DOHH2 (cell line): ENCODE results near the gene SLC9A7.

Experiments
- EZH2phosphoT487 ChIP-seq: fragments of 200-600 bp; sonication (generic); IDR thresholded peaks from 2 replicates; pipeline ENCODE4 v1.6.1; 2017; ENCODE audit warnings: borderline replicate concordance, mild to moderate bottlenecking, antibody characterized with exemption, low read length, moderate library complexity, mixed read lengths
- TF ChIP-seq, protein P1 (sequence below): fragments of 200-600 bp; sonication (generic); IDR thresholded peaks from one replicate; pipeline ENCODE4 v1.5.1; 2014; ENCODE audit warnings: antibody characterized with exemption, mild to moderate bottlenecking, low read depth, low read length; ENCODE audit not compliant: poor library complexity, severe bottlenecking

DNA sequence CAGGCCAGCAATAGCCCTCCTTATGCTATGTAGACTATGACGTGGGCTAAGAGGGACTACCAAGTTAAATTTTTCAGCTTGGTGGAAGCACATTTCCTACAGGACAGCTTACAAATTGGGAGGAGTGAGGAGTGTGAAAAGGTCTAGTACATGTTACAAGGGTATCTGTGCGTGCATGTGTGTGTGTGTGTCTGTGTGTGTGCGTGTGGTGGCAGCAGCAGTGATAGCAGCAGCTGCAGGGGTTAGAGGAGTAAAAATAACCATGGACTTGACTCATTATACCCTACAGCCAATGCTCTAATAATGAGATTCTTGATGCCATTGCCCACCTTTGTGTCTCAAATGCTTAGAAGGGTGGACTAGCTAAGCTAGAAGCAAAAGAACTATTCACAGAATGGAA is 88.6 kb downstream of the SLC9A7 start:
- TF ChIP-seq, protein P1, sequence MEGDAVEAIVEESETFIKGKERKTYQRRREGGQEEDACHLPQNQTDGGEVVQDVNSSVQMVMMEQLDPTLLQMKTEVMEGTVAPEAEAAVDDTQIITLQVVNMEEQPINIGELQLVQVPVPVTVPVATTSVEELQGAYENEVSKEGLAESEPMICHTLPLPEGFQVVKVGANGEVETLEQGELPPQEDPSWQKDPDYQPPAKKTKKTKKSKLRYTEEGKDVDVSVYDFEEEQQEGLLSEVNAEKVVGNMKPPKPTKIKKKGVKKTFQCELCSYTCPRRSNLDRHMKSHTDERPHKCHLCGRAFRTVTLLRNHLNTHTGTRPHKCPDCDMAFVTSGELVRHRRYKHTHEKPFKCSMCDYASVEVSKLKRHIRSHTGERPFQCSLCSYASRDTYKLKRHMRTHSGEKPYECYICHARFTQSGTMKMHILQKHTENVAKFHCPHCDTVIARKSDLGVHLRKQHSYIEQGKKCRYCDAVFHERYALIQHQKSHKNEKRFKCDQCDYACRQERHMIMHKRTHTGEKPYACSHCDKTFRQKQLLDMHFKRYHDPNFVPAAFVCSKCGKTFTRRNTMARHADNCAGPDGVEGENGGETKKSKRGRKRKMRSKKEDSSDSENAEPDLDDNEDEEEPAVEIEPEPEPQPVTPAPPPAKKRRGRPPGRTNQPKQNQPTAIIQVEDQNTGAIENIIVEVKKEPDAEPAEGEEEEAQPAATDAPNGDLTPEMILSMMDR: no peak
- TF ChIP-seq EZH2phosphoT487: no peak
